HG02588 (cell line): ENCODE data around the gene TRIP10.
"Not testable (repeated sequence)": the region's sequence is repeated elsewhere in the genome, so short reads cannot be mapped to it uniquely, and the experiment has no call there.

Experiments used
- ATAC-seq: cut with Tn5 transposase; IDR thresholded peaks from one replicate; pipeline ENCODE4 v1.9.1; 2021; ENCODE audit warnings: mild to moderate bottlenecking, moderate library complexity; ENCODE audit not compliant: unreplicated experiment

Gene TRIP10

GRCh38 chr19:6793973-6794372 is 54.5 kb downstream of the TRIP10 start:
- ATAC-seq, result no peak

GRCh38 chr19:6794686-6795431 is 55.4 kb downstream of the TRIP10 start:
- no peak for ATAC-seq

GRCh38 chr19:6796278-6796677 is 56.8 kb downstream of the TRIP10 start:
- ATAC-seq, result no peak

GRCh38 chr19:6797646-6798045 is 58.2 kb downstream of the TRIP10 start:
- ATAC-seq, result no peak

- not testable (repeated sequence) for ATAC-seq
These were observed 60.8 kb downstream of the TRIP10 start for GRCh38 chr19:6800160-6800790.

GRCh38 chr19:6800991-6801484 is 61.6 kb downstream of the TRIP10 start:
- ATAC-seq, result no peak
